ENCODE results near the gene SRRM2. TPM values are rescaled to one million over a fixed set of nuclear protein-coding genes. Genes with fewer than 3 reads are reported as not detected.

The SRRM2 gene
- total RNA-seq = 100 to 1,000 TPM; 460 to 507 TPM

- DNase-seq = peak; percentile 95
- H3K9me3 Mint-ChIP-seq = peaks cover 3% of the 10 kb centered on the region
- peaks cover 44% of the 10 kb centered on the region for H3K4me1 Mint-ChIP-seq
- H3K27me3 Mint-ChIP-seq = no peaks in the 10 kb centered on the region
- peak within 1 kb of the TSS; percentile 98 for H3K27ac Mint-ChIP-seq
- H3K4me3 Mint-ChIP-seq = peak within 1 kb of the TSS; percentile 94
- peaks cover 56% of the 10 kb centered on the region for H3K36me3 Mint-ChIP-seq
Measured at GRCh38 chr16:2752035-2752849, at the start of gene SRRM2. Gene SRRM2, plus strand, starts transcription at chr16:2752638. Its CDS starts 3,727 bp downstream, at chr16:2756365.

- Mint-ChIP-seq H3K4me3 (no peak overlapping the region), H3K27ac (no peak overlapping the region), H3K9me3 (no peaks in the 10 kb centered on the region), H3K4me1 (no peaks in the 10 kb centered on the region), H3K27me3 (no peaks in the 10 kb centered on the region), H3K36me3 (peaks cover under 1% of the 10 kb centered on the region)
- DNase-seq = no peak
Measured at GRCh38 chr16:2702871-2703745, 49.3 kb upstream of the SRRM2 start.

GRCh38 chr16:2704166-2704982, 48.1 kb upstream of the SRRM2 start:
- H3K27me3 Mint-ChIP-seq = no peaks in the 10 kb centered on the region

GRCh38 chr16:2704983-2705275, 47.5 kb upstream of the SRRM2 start:
- no peaks in the 10 kb centered on the region for H3K27me3 Mint-ChIP-seq
- no peak for DNase-seq
- no peak overlapping the region for H3K27ac Mint-ChIP-seq
- H3K9me3 Mint-ChIP-seq = no peaks in the 10 kb centered on the region
- peaks cover 4% of the 10 kb centered on the region for H3K36me3 Mint-ChIP-seq
- H3K4me3 Mint-ChIP-seq = no peak overlapping the region
- H3K4me1 Mint-ChIP-seq = no peaks in the 10 kb centered on the region

More at GRCh38 chr16:2704166-2704982, 48.1 kb upstream of the SRRM2 start:
- Mint-ChIP-seq H3K27ac (no peak overlapping the region), H3K36me3 (peaks cover 4% of the 10 kb centered on the region), H3K4me3 (no peak overlapping the region), H3K9me3 (no peaks in the 10 kb centered on the region), H3K4me1 (no peaks in the 10 kb centered on the region)
- DNase-seq = no peak

GRCh38 chr16:2705351-2705750, 47.1 kb upstream of the SRRM2 start:
- no peak overlapping the region for H3K27ac Mint-ChIP-seq
- no peaks in the 10 kb centered on the region for H3K27me3 Mint-ChIP-seq
- H3K4me1 Mint-ChIP-seq = no peaks in the 10 kb centered on the region
- no peak for DNase-seq
- no peak overlapping the region for H3K4me3 Mint-ChIP-seq
- H3K9me3 Mint-ChIP-seq = no peaks in the 10 kb centered on the region
- peaks cover 4% of the 10 kb centered on the region for H3K36me3 Mint-ChIP-seq

GRCh38 chr16:2706085-2706484, 46.4 kb upstream of the SRRM2 start:
- H3K36me3 Mint-ChIP-seq = peaks cover 4% of the 10 kb centered on the region
- H3K4me3 Mint-ChIP-seq = no peak overlapping the region
- no peak for DNase-seq

GRCh38 chr16:2706611-2707311, 45.7 kb upstream of the SRRM2 start:
- Mint-ChIP-seq H3K4me3 (no peak overlapping the region), H3K9me3 (no peaks in the 10 kb centered on the region), H3K27ac (no peak overlapping the region), H3K27me3 (no peaks in the 10 kb centered on the region), H3K4me1 (no peaks in the 10 kb centered on the region), H3K36me3 (peaks cover 4% of the 10 kb centered on the region)
- DNase-seq = no peak

More at GRCh38 chr16:2706085-2706484, 46.4 kb upstream of the SRRM2 start:
- H3K4me1 Mint-ChIP-seq = no peaks in the 10 kb centered on the region
- no peaks in the 10 kb centered on the region for H3K9me3 Mint-ChIP-seq
- H3K27ac Mint-ChIP-seq = no peak overlapping the region
- H3K27me3 Mint-ChIP-seq = no peaks in the 10 kb centered on the region

- no peak overlapping the region for H3K4me3 Mint-ChIP-seq
- H3K9me3 Mint-ChIP-seq = no peaks in the 10 kb centered on the region
- no peaks in the 10 kb centered on the region for H3K27me3 Mint-ChIP-seq
- DNase-seq = no peak
- H3K27ac Mint-ChIP-seq = no peak overlapping the region
- H3K36me3 Mint-ChIP-seq = peaks cover 4% of the 10 kb centered on the region
- no peaks in the 10 kb centered on the region for H3K4me1 Mint-ChIP-seq
Measured at GRCh38 chr16:2707368-2708289, 44.8 kb upstream of the SRRM2 start.

GRCh38 chr16:2708290-2708639, 44.2 kb upstream of the SRRM2 start:
- no peaks in the 10 kb centered on the region for H3K9me3 Mint-ChIP-seq

GRCh38 chr16:2708955-2709587, 43.4 kb upstream of the SRRM2 start:
- Mint-ChIP-seq H3K27ac (no peak overlapping the region), H3K4me1 (no peaks in the 10 kb centered on the region), H3K27me3 (peaks cover 4% of the 10 kb centered on the region), H3K9me3 (no peaks in the 10 kb centered on the region), H3K4me3 (no peak overlapping the region), H3K36me3 (peaks cover 4% of the 10 kb centered on the region)
- no peak for DNase-seq

More at GRCh38 chr16:2708290-2708639, 44.2 kb upstream of the SRRM2 start:
- DNase-seq = no peak
- no peaks in the 10 kb centered on the region for H3K27me3 Mint-ChIP-seq
- peaks cover 4% of the 10 kb centered on the region for H3K36me3 Mint-ChIP-seq
- no peak overlapping the region for H3K4me3 Mint-ChIP-seq
- H3K27ac Mint-ChIP-seq = no peak overlapping the region
- H3K4me1 Mint-ChIP-seq = no peaks in the 10 kb centered on the region

- Mint-ChIP-seq H3K36me3 (peaks cover 4% of the 10 kb centered on the region), H3K9me3 (no peaks in the 10 kb centered on the region)
Measured at GRCh38 chr16:2709588-2709984, 42.9 kb upstream of the SRRM2 start.

GRCh38 chr16:2710021-2710710, 42.3 kb upstream of the SRRM2 start:
- Mint-ChIP-seq H3K27ac (no peak overlapping the region), H3K27me3 (peaks cover 8% of the 10 kb centered on the region), H3K4me3 (no peak overlapping the region), H3K36me3 (peaks cover 4% of the 10 kb centered on the region), H3K9me3 (no peaks in the 10 kb centered on the region), H3K4me1 (peaks cover 3% of the 10 kb centered on the region)
- DNase-seq = no peak

More at GRCh38 chr16:2709588-2709984, 42.9 kb upstream of the SRRM2 start:
- Mint-ChIP-seq H3K27ac (no peak overlapping the region), H3K27me3 (peaks cover 4% of the 10 kb centered on the region), H3K4me3 (no peak overlapping the region), H3K4me1 (no peaks in the 10 kb centered on the region)
- no peak for DNase-seq
